GM18868 (cell line): ENCODE data around the gene SLC19A1.

ENCODE experiments used
- ATAC-seq: cut with Tn5 transposase; IDR thresholded peaks from one replicate; pipeline ENCODE4 v1.9.1; 2021; ENCODE audit warnings: mild to moderate bottlenecking, moderate library complexity; ENCODE audit not compliant: unreplicated experiment

Gene SLC19A1

GRCh38 chr21:45457161-45457831, 84.9 kb downstream of the SLC19A1 start:
- no peak for ATAC-seq

GRCh38 chr21:45456584-45457160, 85.6 kb downstream of the SLC19A1 start:
- no peak for ATAC-seq

GRCh38 chr21:45455674-45456583, 86.3 kb downstream of the SLC19A1 start:
- ATAC-seq = no peak

- ATAC-seq = no peak
Measured at GRCh38 chr21:45454926-45455673, 87.1 kb downstream of the SLC19A1 start.

GRCh38 chr21:45454060-45454925, 87.9 kb downstream of the SLC19A1 start:
- no peak for ATAC-seq

- ATAC-seq = no peak
Measured at GRCh38 chr21:45453308-45453950, 88.8 kb downstream of the SLC19A1 start.

- no peak for ATAC-seq
Measured at GRCh38 chr21:45452696-45453307, 89.4 kb downstream of the SLC19A1 start.

GRCh38 chr21:45451771-45452182, 90.5 kb downstream of the SLC19A1 start:
- no peak for ATAC-seq

GRCh38 chr21:45451091-45451740, 91.0 kb downstream of the SLC19A1 start:
- no peak for ATAC-seq

GRCh38 chr21:45450423-45451090, 91.7 kb downstream of the SLC19A1 start:
- ATAC-seq = no peak

- no peak for ATAC-seq
Measured at GRCh38 chr21:45449658-45450422, 92.4 kb downstream of the SLC19A1 start.

GRCh38 chr21:45448810-45449657, 93.2 kb downstream of the SLC19A1 start:
- ATAC-seq = no peak

GRCh38 chr21:45448283-45448809, 93.9 kb downstream of the SLC19A1 start:
- ATAC-seq = no peak
